OCI-LY7 (cell line): ENCODE measurements around the gene PIAS4.

Experiments
- EZH2phosphoT487 ChIP-seq: fragments of 200-600 bp; sonication (generic); IDR thresholded peaks from 2 replicates; pipeline ENCODE4 v1.6.1; 2018; ENCODE audit warnings: low read depth, borderline replicate concordance, mild to moderate bottlenecking, mixed run types, antibody characterized with exemption, low read length, moderate library complexity, mixed read lengths
- TF ChIP-seq, protein P1 (sequence below): fragments of 200-600 bp; sonication (generic); conservative IDR thresholded peaks from 2 replicates; pipeline ENCODE4 v1.5.1; 2014; ENCODE audit warnings: mild to moderate bottlenecking, antibody characterized with exemption, low read length, moderate library complexity, mixed read lengths

DNA sequence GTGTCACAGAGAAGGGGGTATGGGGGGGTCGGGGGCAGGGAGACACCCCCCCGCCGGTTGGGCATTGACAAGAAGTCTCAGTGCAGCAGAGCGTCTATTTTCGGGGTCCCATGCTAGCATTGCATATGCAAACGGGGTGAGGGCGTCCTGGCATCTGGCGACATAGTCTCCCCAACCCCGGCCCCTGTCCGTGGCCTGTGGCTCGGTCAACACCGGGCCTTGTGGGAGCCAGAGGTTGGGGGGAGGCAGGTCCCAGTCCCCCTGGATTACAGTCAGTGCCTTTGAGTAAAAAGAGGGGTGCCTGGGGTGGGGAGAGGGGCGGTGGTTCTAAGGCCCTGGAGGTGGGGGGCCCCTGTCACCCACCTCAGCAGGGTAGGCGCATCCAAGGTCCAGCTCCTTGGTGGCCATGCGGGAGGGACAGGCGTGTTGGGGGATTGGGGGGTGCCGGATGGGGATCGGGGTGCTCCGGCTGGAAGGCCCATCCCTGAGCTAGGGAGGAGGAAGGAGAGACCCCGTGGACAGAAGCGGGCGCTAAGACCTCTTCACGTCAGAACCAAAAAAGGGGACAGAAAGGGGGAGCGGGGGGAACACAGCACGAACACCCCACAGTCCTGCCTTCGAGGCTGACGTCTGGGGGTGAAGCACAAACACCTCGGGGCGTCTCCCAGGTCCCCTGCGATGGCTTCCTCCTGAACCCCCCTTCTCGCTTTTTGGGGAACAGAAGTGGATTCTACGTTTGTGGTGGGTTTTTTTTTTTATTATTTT lies 38.2 kb downstream of the PIAS4 start:
- TF ChIP-seq, protein P1, sequence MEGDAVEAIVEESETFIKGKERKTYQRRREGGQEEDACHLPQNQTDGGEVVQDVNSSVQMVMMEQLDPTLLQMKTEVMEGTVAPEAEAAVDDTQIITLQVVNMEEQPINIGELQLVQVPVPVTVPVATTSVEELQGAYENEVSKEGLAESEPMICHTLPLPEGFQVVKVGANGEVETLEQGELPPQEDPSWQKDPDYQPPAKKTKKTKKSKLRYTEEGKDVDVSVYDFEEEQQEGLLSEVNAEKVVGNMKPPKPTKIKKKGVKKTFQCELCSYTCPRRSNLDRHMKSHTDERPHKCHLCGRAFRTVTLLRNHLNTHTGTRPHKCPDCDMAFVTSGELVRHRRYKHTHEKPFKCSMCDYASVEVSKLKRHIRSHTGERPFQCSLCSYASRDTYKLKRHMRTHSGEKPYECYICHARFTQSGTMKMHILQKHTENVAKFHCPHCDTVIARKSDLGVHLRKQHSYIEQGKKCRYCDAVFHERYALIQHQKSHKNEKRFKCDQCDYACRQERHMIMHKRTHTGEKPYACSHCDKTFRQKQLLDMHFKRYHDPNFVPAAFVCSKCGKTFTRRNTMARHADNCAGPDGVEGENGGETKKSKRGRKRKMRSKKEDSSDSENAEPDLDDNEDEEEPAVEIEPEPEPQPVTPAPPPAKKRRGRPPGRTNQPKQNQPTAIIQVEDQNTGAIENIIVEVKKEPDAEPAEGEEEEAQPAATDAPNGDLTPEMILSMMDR: no peak
- TF ChIP-seq EZH2phosphoT487: no peak
